Astrocyte of the hippocampus (primary cell): ENCODE results near the gene PDE10A.
A peak's percentile ranks its signal among the peaks of the same experiment; 100 is the strongest.

Experiments
- DNase-seq: peaks from one replicate; pipeline ENCODE4 v3.0.0; 2011; ENCODE audit warnings: low read depth, low spot score

PDE10A gene

GRCh38 chr6:165678429-165678828, 15.4 kb upstream of the PDE10A start:
- no peak for DNase-seq

- DNase-seq, result no peak
These were observed 14.1 kb upstream of the PDE10A start for GRCh38 chr6:165677091-165677490.

DNA sequence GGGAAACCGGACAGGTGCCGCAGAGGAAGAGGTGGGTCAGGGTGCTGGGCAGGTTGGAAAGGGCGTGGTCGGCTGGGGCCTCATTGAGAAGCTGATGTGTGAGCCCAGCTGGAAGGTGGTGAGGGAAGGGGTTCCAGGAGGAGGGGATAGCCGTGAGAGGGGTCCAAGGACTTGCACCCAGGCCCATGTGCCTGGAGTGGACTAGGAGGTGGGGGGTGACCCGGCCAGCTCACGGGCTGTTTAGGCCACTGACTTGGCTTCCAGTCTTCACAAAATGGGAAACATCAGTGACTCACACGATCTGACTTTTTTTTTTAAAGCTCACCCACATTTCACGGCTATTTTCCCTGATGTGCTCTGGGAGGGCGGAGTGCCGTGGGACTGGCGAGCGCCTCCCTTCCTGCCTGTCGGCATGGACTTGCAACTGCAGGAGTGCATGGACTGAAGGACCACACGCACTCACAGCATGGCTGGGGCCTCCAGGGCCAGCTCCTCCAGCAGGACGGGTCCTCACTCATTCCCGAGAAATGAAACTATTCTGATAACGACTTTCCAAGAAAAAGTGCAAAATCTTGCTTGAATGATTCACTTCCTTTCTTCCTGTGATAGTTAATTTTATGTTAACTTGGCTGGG, 13.5 kb upstream of the PDE10A start:
- no peak for DNase-seq

- no peak for DNase-seq
These were observed 12.1 kb upstream of the PDE10A start for GRCh38 chr6:165675120-165675519.

DNA sequence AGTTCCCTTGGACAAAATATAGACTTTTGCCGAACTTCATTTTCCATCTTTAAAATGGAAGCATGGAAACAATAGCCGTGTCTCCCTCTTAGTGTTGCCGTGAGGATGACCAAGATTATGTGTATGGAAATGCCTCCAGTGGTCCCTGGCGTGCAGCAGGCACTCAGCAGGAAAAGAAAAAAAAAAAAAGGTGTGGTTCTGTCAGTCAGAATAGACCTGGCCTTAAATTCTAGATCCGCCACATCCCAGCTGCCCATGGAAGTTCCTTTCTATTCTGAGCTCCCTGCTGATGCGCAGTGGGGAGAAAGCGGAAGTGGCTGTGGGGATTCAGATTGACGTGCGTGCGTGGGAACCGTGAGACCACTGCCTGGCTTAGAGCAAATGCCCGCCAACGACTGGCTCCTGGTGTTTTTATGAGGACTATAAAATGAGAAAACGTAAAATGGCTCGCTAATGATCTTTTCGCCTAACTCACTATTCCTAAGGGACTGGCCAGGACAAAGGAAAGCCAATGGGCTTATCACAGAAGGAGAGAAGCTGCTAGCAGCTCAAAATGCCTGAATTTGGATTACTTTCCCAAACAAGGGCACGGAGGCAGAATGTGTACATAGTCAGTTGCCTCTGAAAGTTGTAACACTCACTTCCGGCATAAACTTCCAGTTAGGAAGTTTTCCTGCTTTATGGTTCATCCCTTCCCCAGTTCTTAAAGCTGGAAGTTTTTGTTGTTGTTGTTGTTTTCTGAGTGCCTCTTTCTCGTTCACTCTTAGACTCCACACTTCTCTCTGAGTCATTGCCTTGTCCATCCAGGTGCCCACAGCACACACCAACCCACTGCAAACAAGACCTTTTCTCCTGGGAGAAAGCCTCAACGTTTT, 11.4 kb upstream of the PDE10A start:
- DNase-seq, result no peak

DNA sequence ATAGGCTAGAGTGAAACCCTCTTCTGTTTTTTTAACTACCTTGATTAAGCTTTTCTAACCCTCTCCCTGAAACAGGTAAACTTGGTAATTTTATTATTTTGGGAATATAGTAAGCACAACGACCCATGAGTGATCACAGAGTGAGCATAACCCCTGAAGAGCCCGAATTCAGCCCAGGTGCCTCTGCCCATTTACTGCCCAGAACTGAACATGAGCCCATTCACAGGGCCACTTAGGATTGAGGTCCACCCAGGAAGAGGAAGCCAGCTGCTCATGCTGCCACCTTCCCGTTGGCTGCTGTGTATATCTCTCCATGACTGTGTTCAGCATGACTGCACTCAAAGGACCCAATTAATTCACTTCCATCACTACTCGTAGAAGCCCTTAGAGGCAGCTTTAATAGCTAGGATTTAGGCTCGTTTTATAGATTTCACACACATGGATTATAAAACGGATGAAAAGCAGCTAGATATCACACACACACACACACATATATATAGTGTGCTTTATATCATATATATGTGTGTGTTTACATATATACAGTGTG, 8.3 kb upstream of the PDE10A start:
- no peak for DNase-seq

DNA sequence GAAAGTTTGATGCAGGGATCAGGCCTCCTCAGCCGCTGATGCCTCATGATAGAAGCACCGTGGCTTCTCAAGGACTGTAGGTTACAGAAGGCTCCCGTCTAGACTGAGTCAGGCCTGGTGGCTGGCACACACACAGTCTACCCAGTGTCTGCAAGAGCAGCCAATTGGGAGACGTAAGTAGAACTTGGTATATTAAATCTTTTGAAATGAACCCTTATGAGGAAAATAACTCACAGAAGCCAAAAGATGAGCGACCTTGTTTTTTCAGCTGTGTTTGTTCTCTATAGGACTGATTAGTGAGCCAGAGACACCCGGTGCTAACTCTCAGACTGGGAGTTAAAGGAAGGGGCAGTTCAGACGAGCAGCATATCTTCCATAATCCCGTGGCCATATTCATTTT, 5.9 kb upstream of the PDE10A start:
- DNase-seq, result no peak

- DNase-seq, result no peak
These were observed 2.3 kb upstream of the PDE10A start for GRCh38 chr6:165665384-165665672.

- DNase-seq, result peak; percentile 22
These were observed 1.7 kb upstream of the PDE10A start for GRCh38 chr6:165664559-165665383.

DNA sequence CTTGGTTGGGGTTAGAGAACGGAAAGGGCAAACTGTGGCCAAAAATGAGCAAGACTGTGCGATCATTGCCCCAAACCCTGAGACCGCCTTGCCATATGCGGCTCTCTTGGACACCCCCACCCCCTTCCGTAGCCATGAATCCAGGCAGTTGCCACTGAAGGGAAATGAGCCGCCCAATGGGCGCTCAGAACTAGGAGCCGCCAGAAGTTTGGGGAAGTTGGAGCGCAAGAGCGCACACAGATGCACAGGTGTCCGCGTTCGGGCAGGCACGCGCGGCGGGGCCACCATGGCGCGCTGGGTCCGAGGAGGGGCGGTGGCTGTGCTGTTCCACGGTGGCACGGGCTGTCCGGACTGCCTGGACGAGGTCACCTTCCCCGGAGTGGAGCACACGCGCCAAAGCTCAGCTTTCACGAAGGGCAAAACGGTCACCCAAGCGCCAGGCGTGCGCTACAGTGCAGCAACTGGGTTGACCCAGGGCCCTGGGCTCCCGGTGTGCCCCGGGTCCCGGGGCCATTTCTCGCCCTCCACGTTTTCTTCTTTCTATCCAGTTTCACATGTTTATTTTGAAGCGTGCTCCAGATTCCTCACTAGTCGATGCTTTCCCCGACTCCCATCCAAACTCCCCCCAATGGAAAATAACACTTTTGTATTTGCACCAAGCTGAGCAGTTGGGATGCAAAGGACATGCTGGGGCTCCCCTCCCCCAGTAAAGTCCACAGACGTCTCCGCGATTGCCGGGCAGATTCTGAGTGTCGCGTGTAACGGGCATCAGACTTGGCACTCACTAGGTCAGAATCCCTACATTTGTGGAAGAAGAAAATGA, 906 bp upstream of the PDE10A start:
- peak; percentile 55 for DNase-seq

GRCh38 chr6:165663377-165663735, 315 bp upstream of the PDE10A start:
- DNase-seq, result no peak

DNA sequence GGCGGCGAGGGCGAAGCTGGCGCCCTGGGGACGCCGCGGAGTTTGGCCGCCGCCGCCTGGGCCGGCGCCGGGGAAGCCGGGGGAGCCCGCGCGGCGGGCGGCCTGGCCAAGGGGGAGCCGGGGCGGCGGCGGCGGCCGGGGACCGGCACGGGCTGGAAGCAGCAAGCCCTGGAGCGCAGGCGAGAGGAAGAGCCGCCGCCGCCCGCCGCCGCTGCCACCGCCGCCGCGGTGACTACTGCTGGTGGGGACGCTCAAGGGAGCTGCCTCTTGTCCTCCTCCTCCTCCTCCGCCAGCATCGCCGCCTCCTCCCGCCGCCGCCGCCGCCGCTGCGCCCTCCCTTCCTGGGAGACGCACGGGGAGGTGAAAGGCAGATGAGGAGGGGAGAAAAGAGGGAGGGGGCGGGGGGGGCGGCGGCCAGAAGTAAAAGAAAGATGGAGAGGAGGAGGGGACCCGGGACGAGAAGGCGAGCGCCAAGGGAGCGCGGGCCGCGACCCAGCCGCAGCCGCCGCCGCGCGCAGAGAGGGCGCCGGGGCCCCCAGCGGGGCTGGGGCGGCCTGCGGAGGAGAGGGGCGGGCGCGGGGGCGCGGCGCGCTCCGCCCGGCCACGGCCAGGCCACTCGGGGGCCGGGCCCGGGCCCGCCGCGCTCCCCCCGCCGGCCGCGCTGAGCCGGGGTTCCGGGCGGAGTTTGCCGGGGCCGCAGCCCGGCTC, 846 bp downstream of the PDE10A start:
- DNase-seq, result peak; percentile 67

- no peak for DNase-seq
These were observed 1.4 kb downstream of the PDE10A start for GRCh38 chr6:165661664-165662025.

DNA sequence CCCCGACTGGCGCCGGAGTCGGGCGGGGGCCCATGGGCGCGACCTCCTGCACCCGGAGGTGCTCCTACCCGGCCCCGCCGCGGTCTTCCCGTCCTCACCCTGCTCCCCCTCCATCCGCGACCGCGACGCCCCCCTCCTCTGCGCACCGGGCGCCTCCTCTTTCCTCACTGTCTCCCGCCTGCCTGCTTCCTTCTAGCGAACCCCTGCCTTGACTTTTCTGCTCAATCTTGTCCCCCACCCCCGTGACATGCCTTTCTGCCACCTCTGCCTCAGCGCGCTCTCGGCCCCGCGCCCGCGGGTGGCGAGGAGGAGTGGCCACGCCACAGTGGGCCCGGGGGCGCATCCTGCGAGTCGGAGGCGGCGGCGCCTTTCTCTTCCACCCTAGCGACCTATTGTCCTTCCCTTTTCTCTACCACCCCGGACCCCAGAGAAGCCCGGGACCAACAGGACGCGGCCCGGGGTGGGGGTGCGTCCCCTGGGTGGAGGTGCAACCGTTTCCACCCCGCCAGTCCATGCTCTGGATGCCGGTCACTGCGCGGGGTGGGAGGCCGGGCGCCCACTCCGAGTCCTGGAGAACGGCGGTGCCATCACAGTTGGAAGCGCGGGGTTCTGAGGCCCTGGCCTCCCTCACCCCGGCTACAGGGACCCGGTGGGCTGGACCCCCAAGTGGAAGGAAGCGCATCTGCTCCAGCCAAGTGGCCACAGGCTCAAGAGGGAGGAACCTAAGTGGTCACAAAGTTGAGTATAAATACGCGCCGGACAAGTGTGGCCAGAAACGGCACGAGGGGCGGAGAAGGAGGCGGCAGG, 2.0 kb downstream of the PDE10A start:
- DNase-seq, result peak; percentile 45

- peak; percentile 49 for DNase-seq
These were observed 2.8 kb downstream of the PDE10A start for GRCh38 chr6:165659945-165660856.

- no peak for DNase-seq
These were observed 4.5 kb downstream of the PDE10A start for GRCh38 chr6:165658395-165659058.

- DNase-seq, result no peak
These were observed 5.7 kb downstream of the PDE10A start for GRCh38 chr6:165657325-165657680.

DNA sequence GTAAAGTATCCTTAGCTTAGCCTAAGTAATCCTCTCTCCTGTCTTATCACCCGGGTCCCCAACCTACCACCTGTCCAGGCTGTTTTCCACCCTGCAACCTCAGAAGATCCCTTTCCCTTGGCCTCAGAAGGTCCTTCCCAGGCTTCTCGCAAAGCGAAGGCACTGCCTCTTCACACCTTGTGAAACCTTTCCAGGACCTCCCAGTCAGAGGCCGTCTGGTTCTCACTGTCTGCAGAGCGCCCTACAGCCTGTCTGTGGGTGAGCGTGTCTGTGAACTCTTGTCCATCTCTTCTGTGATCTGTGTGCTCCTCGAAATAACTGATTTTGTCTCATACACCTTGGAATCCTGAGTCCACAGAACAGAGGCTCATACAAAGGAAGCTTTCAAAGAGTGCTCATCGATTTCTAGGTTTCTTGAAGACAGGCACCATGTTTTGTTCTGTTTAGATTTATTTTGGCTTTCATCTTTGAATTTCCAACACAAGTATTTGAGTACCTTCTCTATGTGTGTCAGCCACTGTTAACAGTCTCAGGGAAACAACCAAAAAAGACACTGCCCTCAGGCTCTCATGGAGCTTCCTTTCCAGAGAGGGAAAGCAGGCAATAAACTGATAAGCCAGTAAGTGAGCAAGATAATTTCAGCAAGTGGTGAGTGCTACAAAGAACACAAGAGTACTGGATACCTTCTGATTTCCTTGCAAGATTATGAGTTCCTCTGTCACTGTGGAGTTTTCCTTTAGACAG, 6.3 kb downstream of the PDE10A start:
- DNase-seq, result no peak
